ENCODE measurements around the gene ADAMTS10. TPM values are rescaled to one million over a fixed set of nuclear protein-coding genes. Genes with fewer than 3 reads are reported as not detected.
A peak's percentile ranks its signal among the peaks of the same experiment; 100 is the strongest.
"Not testable (repeated sequence)": the region's sequence is repeated elsewhere in the genome, so short reads cannot be mapped to it uniquely, and the experiment has no call there.

The ADAMTS10 gene
- total RNA-seq, 1 donor from 2014 or later, result 4.2 TPM

GRCh38 chr19:8629184-8629583, 18.7 kb upstream of the ADAMTS10 start:
- DNase-seq (ENCODE audit: low read depth in 2 of 2), result no peak

- DNase-seq (ENCODE audit: low read depth in 2 of 2), result no peak
Measured at GRCh38 chr19:8626842-8627241, 16.3 kb upstream of the ADAMTS10 start.

GRCh38 chr19:8622886-8623285, 12.4 kb upstream of the ADAMTS10 start:
- not testable (repeated sequence) for DNase-seq (ENCODE audit: low read depth in 2 of 2)

- DNase-seq (ENCODE audit: low read depth in 2 of 2), result no peak
Measured at GRCh38 chr19:8618751-8619150, 8.2 kb upstream of the ADAMTS10 start.

- DNase-seq (ENCODE audit: low read depth in 2 of 2), result no peak
Measured at GRCh38 chr19:8617984-8618383, 7.5 kb upstream of the ADAMTS10 start.

- not testable (repeated sequence) for DNase-seq (ENCODE audit: low read depth in 2 of 2)
Measured at GRCh38 chr19:8617325-8617724, 6.8 kb upstream of the ADAMTS10 start.

GRCh38 chr19:8616861-8617260, 6.3 kb upstream of the ADAMTS10 start:
- no peak for DNase-seq (ENCODE audit: low read depth in 2 of 2)

GRCh38 chr19:8615813-8616596, 5.5 kb upstream of the ADAMTS10 start:
- DNase-seq (ENCODE audit: low read depth in 2 of 2), result peak; percentile 43 to 52

GRCh38 chr19:8615024-8615423, 4.5 kb upstream of the ADAMTS10 start:
- no peak for DNase-seq (ENCODE audit: low read depth in 2 of 2)

GRCh38 chr19:8614455-8614854, 3.9 kb upstream of the ADAMTS10 start:
- DNase-seq (ENCODE audit: low read depth in 2 of 2), result no peak

GRCh38 chr19:8612807-8613171, 2.3 kb upstream of the ADAMTS10 start:
- DNase-seq (ENCODE audit: low read depth in 2 of 2), result no peak

- DNase-seq (ENCODE audit: low read depth in 2 of 2), result peak in 1 of 2 donors; percentile 58
Measured at GRCh38 chr19:8611877-8612806, 1.6 kb upstream of the ADAMTS10 start.

- DNase-seq (ENCODE audit: low read depth in 2 of 2), result no peak
Measured at GRCh38 chr19:8611391-8611876, 919 bp upstream of the ADAMTS10 start.

GRCh38 chr19:8610936-8611300, 403 bp upstream of the ADAMTS10 start:
- no peak for DNase-seq (ENCODE audit: low read depth in 2 of 2)

GRCh38 chr19:8609279-8610040, 1.1 kb downstream of the ADAMTS10 start:
- peak; percentile 16 to 74 for DNase-seq (ENCODE audit: low read depth in 2 of 2)

GRCh38 chr19:8608941-8609278, 1.6 kb downstream of the ADAMTS10 start:
- DNase-seq (ENCODE audit: low read depth in 2 of 2), result peak; percentile 9 to 31

GRCh38 chr19:8607386-8607785, 3.1 kb downstream of the ADAMTS10 start:
- no peak for DNase-seq (ENCODE audit: low read depth in 2 of 2)

- DNase-seq (ENCODE audit: low read depth in 2 of 2), result no peak
Measured at GRCh38 chr19:8605514-8605913, 5.0 kb downstream of the ADAMTS10 start.

GRCh38 chr19:8601796-8602195, 8.7 kb downstream of the ADAMTS10 start:
- no peak for DNase-seq (ENCODE audit: low read depth in 2 of 2)

- no peak for DNase-seq (ENCODE audit: low read depth in 2 of 2)
Measured at GRCh38 chr19:8600816-8601215, 9.7 kb downstream of the ADAMTS10 start.

GRCh38 chr19:8600064-8600463, 10.5 kb downstream of the ADAMTS10 start:
- no peak for DNase-seq (ENCODE audit: low read depth in 2 of 2)

GRCh38 chr19:8596168-8596567, 14.3 kb downstream of the ADAMTS10 start:
- DNase-seq (ENCODE audit: low read depth in 2 of 2), result no peak
